ENCODE measurements around the gene SRPRB. TPM values are rescaled to one million over a fixed set of nuclear protein-coding genes. Genes with fewer than 3 reads are reported as not detected.
"Not testable (repeated sequence)": the region's sequence is repeated elsewhere in the genome, so short reads cannot be mapped to it uniquely, and the experiment has no call there.

SRPRB gene
- total RNA-seq, 2 donors from 2014 or later: 36.8 to 51.8 TPM

DNA sequence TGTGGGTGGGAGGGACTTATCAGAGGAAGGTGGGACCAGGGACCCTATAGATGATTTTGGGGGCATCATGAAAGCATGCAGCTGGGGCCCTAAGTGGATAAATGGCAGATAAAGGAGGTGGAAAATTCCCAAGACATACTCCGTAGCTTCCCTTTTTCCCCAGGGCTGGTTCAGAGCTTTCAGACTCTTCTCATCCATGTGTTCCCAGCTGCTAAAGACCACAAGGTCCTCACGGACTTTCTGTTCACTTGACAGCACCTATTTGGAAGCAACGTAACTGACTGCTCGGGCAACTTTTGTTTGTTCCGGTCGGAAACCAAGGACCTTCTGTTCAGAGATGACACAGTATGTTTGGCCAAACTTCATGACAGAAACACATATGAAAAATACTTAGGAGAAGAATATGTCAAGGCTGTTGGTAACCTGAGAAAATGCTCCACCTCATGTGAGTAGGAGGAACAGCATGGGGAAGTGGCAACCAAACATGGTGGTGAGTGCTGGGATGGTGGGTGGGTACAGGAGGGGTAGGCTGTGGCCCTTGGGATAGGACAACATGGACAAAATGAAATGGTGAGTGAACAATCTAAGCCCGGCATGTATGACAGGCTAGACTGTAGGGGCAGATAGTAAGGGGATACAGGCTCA is 28.7 kb upstream of the SRPRB start:
- ATAC-seq: no peak

GRCh38 chr3:133777807-133778568 is 27.6 kb upstream of the SRPRB start:
- intact Hi-C loops (cut with DNase I): no loop called here
- DNase-seq (no peak), ATAC-seq (no peak)

More for the DNA sequence above, 28.7 kb upstream of the SRPRB start:
- no peak for DNase-seq
- intact Hi-C loops (cut with DNase I): no loop called here

DNA sequence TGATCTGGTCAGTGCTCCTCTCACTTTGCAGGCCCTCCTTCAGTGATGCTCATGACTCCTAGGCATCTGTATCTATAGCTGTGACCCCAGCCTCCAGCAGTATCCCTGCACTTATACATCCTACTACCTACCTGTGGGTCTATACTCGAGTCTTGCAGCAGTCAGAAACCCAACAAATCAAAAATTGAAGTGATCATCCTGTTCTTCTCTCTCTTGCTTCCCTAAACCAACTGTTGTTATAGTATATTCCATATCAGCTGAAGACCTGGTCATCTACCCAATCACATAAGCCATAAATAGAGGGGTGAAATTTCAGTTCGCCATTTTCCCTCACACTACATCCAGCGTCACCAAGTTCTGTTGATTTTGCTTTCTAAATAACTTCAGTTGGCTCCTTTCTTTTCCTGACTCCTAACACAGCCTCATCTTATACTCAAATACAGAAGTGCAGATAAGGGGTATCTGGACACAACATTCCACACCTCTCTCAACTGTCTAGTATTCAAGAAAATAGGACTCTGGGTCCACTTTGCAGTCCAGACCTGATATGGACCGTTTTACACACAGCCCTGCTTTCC is 25.9 kb upstream of the SRPRB start:
- DNase-seq (no peak), ATAC-seq (no peak)
- intact Hi-C loops (cut with DNase I): no loop called here

GRCh38 chr3:133780756-133781155 is 24.9 kb upstream of the SRPRB start:
- ATAC-seq; intact Hi-C loops (cut with DNase I); DNase-seq: not testable (repeated sequence)

GRCh38 chr3:133781570-133781969 is 24.0 kb upstream of the SRPRB start:
- intact Hi-C loops (cut with DNase I): no loop called here
- DNase-seq: no peak
- ATAC-seq: no peak

DNA sequence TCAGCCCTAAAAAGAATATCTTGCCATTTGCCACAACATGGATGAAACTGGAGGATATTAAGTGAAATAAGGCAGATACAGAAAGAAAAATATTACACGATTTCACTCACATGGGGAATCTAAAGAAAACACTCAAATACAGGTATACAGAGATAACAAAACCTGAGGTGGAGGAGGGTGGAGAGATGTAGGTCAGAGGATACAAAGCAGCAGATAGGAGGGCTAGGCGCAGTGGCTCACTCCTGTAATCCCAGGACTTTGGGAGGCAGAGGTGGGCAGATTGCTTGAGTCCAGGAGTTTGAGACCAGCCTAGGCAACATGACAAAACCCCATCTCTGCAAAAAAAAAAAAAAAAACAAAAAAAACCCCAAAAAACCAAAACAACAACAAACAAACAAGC is 23.2 kb upstream of the SRPRB start:
- intact Hi-C loops (cut with DNase I): no loop called here
- no peak for DNase-seq
- no peak for ATAC-seq

GRCh38 chr3:133783762-133784161 is 21.9 kb upstream of the SRPRB start:
- no peak for DNase-seq
- ATAC-seq: no peak
- intact Hi-C loops (cut with DNase I): no loop called here

GRCh38 chr3:133788024-133788423 is 17.6 kb upstream of the SRPRB start:
- intact Hi-C loops (cut with DNase I): no loop called here
- no peak for ATAC-seq
- no peak for DNase-seq

GRCh38 chr3:133792171-133792763 is 13.3 kb upstream of the SRPRB start:
- intact Hi-C loops (cut with DNase I): no loop called here
- ATAC-seq (no peak), DNase-seq (no peak)

- intact Hi-C loops (cut with DNase I): no loop called here
- no peak for DNase-seq
- no peak for ATAC-seq
These were observed 8.1 kb upstream of the SRPRB start for GRCh38 chr3:133797396-133798105.

GRCh38 chr3:133799794-133800585 is 5.6 kb upstream of the SRPRB start:
- DNase-seq: no peak

DNA sequence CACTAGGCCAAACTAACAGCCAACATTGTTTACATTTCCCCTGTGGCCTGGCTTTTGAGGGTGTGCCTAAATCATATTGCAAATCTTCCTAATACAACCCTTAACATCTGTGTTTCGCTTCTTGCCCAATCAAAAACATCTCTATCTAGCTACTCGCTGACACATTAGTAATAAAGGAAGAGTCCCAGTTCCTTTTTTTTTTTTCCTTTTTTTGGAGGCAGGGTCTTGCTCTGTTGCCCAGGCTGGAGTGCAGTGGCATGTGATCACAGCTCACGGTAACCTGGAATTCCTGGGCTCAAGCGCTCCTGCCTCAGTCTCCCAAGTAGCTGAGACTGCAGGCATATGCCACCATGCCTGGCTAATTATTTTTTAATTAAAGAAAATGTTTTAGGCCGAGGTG is 2.1 kb upstream of the SRPRB start:
- ATAC-seq: no peak
- intact Hi-C loops (cut with DNase I): loop anchor here in 1 of 2 donors (10.0 kb wide), 1 partner anchor 139 kb away; the partner anchor contains the start of gene TOPBP1
- DNase-seq: no peak

More at GRCh38 chr3:133799794-133800585, 5.6 kb upstream of the SRPRB start:
- intact Hi-C loops (cut with DNase I): loop anchor here in 1 of 2 donors (10.0 kb wide), 1 partner anchor 135 kb away; the partner anchor contains the start of gene TOPBP1
- peak in 1 of 2 donors; percentile 71 for ATAC-seq

GRCh38 chr3:133804896-133805295 is 719 bp upstream of the SRPRB start:
- no peak for ATAC-seq
- intact Hi-C loops (cut with DNase I): loop anchor here (5.0 to 10.0 kb wide), 2 partner anchors 140 to 143 kb away; partner anchors contain the start of gene TOPBP1 (in 2 of the 2)

GRCh38 chr3:133805384-133805701 is 272 bp upstream of the SRPRB start:
- intact Hi-C loops (cut with DNase I): loop anchor here (5.0 to 10.0 kb wide), 2 partner anchors 141 to 143 kb away; partner anchors contain the start of gene TOPBP1 (in 2 of the 2)
- ATAC-seq (no peak), DNase-seq (no peak)

More at GRCh38 chr3:133804896-133805295, 719 bp upstream of the SRPRB start:
- DNase-seq: no peak

GRCh38 chr3:133812872-133813271 is 7.3 kb downstream of the SRPRB start:
- ATAC-seq: no peak
- DNase-seq: no peak
- intact Hi-C loops (cut with DNase I): no loop called here

DNA sequence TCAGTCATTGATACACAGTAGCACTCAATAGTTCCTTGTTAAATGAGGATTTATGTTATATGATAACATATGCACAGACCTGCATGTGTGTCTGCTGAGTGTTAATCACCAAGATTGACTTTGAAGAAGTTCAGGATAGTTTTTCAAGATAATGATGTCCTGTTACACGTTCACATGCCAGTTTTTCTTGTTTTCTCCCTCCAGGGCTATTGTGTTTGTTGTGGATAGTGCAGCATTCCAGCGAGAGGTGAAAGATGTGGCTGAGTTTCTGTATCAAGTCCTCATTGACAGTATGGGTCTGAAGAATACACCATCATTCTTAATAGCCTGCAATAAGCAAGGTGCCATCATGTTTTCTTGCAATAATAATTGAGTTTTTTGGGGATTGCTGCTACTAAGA is 9.8 kb downstream of the SRPRB start:
- intact Hi-C loops (cut with DNase I): loop anchor here in 1 of 2 donors (5.0 kb wide), 1 partner anchor 112 kb away; no protein-coding TSS in a partner anchor
- ATAC-seq (no peak), DNase-seq (no peak)

- intact Hi-C loops (cut with DNase I): loop anchor here (5.0 to 10.0 kb wide), 2 partner anchors 75 to 82 kb away; partner anchors contain the start of gene RAB6B (in 1 of the 2)
- no peak for DNase-seq
- no peak for ATAC-seq
These were observed 14.5 kb downstream of the SRPRB start for GRCh38 chr3:133820129-133820528.
